Breast epithelium (tissue), 3 donors: ENCODE results near the gene ARFIP1.

Source experiments
- CTCF ChIP-seq, 3 donors: fragments of 450-650 bp; IDR thresholded peaks; one replicate each; pipeline ENCODE4 v1.5.1; 2016 to 2017; ENCODE audit warnings: antibody characterized with exemption in 3 of 3, mild to moderate bottlenecking in 3 of 3, moderate library complexity in 3 of 3
- POLR2A ChIP-seq: fragments of 450-650 bp; IDR thresholded peaks from one replicate; pipeline ENCODE4 v1.6.1; 2016; ENCODE audit warnings: antibody characterized with exemption, mild to moderate bottlenecking, moderate library complexity

- TF ChIP-seq POLR2A: no peak
- TF ChIP-seq CTCF (IDR thresholded peaks at IDR 0.05): no peak
Observed at GRCh38 chr4:152927737-152928136, 148.0 kb downstream of the ARFIP1 start.
